Measurements from ENCODE around the gene SELPLG. TPM values are rescaled to one million over a fixed set of nuclear protein-coding genes. Genes with fewer than 3 reads are reported as not detected.

SELPLG gene
- total and polyA plus RNA-seq, 2 of the 4 experiments (the other 2 are of a cell fraction) = 3.2 to 10.8 TPM

DNA sequence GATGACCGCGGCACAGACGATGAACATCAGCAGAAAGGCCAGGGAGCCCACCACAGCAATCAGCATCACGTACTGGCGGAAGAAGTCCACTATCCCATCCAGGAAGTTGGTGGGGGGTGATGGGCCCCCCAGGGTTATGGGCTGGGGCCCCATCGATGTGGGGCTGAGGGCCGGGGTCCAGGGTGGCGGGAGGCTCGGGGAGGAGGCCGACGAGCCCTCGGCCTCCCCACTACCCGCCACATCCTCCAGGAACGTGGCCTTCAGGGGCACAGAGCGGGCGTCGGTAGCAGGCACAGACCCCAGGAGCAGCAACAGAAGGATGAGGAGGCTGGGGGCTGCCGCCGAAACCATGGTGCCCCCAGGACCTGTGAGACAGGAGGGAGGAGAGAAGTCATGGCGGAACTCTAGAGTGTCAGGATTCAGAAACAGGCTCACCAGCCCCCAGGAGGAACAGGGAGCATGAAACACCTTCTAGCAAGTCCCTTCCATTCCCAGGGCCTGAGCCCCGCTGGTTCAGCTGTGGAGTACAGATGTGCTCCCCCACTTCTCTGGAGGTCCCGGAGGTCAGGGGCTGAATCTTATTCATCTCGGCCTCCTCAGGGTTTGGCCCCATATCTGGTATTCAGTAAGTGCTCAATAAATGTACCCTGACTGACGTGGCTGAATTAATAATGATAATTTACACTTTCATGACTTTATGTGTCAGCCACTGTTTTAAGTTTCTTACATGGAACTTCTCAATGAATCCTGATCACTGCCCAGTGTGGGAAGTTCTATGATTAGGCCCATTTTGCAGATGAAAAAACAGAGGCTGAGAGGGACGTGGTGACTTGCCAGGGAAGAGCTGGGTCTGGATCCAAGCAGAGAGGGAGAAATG, 41.4 kb downstream of the SELPLG start (continued):
- no peak for TF ChIP-seq CEBPB (IDR thresholded peaks at IDR 0.05; ENCODE audit: low read depth, low read length)

DNA sequence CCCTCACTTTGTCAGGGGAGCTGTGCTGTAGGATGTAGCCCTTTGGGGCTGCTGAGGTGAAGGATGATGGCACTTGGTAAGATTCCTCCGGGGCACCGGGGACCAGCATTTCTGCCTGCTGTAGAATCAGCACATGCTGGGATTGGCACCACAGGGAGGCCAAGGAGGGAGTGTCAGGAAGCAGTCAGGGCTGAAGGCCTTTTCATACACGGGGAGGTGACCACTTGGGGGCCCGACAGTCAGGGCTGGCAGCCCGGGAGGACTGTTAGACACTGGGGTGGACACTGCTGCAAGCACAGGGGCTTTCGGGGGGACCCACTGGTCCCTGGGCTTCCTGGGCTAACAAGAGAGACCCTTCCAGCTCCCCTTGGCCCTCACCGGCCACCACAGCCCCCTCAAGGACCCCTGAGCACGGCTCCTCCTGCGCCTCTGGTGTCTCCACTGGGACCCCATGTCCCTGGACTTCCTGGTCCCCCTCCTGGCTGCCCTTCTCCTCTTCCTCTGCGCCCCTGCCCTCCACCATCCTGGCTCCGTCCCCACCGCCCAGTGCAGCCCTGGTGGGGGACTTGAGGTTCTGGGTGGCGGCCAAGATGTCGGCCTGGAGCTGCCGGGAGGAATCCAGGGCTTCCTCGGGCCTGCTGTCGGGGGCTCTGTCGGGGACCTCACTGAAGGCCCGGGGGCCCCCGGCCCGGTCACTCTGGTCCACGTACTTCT, 42.3 kb downstream of the SELPLG start:
- no peak overlapping the region for H3K9ac ChIP-seq (ENCODE audit: low read depth, low read length)
- H4K20me1 ChIP-seq (ENCODE audit: insufficient read depth, low read length) = no peaks in the 10 kb centered on the region
- dilution Hi-C loops (cut with HindIII; ENCODE audit: low sequenced_read_pairs, unreplicated experiment) (no loop called here), in situ Hi-C loops (cut with MboI; ENCODE audit: low sequenced_read_pairs) (no loop called here), intact Hi-C loops (cut with micrococcal nuclease) (no loop called here)
- BruUV-seq (replicated peaks) = no TSS peak
- no peak overlapping the region for H2BK20ac ChIP-seq (ENCODE audit: low read depth, low read length)
- peaks cover 8% of the 10 kb centered on the region; the same call in 1 of the 2 replicates for H3K4me1 ChIP-seq (ENCODE audit: control insufficient read depth, insufficient read depth, low read length)
- peaks cover 5% of the 10 kb centered on the region for H3K27me3 ChIP-seq (ENCODE audit: control insufficient read depth, insufficient read depth, low read length)
- no peak overlapping the region for H3K18ac ChIP-seq (ENCODE audit: low read depth, low read length)
- H2BK120ac ChIP-seq (ENCODE audit: low read depth, low read length) = no peak overlapping the region
- no peaks in the 10 kb centered on the region for H3K9me3 ChIP-seq (ENCODE audit: control insufficient read depth, insufficient read depth, low read length)
- H3K4me2 ChIP-seq (ENCODE audit: low read depth, low read length) = no peak overlapping the region
- no peak overlapping the region for H4K91ac ChIP-seq (ENCODE audit: insufficient read depth, low read depth, low read length)
- DNase-seq (no peak), ATAC-seq (ENCODE audit: low read depth) (no peak)
- H2BK15ac ChIP-seq (ENCODE audit: low read depth, low read length) = no peak overlapping the region
- H2AK5ac ChIP-seq (ENCODE audit: low read depth, low read length) = no peak overlapping the region
- POLR2A ChIA-PET (ENCODE audit: unreplicated experiment) = no interaction called here
- H3K36me3 ChIP-seq (ENCODE audit: control insufficient read depth, insufficient read depth, low read length) = peaks cover 2% of the 10 kb centered on the region; the same call in 1 of the 2 replicates
- no peak overlapping the region for H4K8ac ChIP-seq (ENCODE audit: low read depth in 2 of 2, low read length in 2 of 2)
- no peak overlapping the region for H2AFZ ChIP-seq (replicated peaks; ENCODE audit: low read length, poor library complexity)
- 76% methylated on average over 10 of the region's 22 CpGs; no CpG with 5 or more reads in 1 of the 2 experiments for WGBS, 2 experiments (ENCODE audit: extremely low coverage in 2 of 2, insufficient read length in 1 of 2)
- H2AK9ac ChIP-seq (replicated peaks; ENCODE audit: low read depth, low read length, poor library complexity) = no peak overlapping the region
- peaks cover 7% of the 10 kb centered on the region; the same call in 1 of the 2 replicates for H3K9me1 ChIP-seq (ENCODE audit: insufficient read depth, low read length)
- H3K4me3 ChIP-seq (ENCODE audit: insufficient read depth, low read depth, low read length) = no peak overlapping the region
- no peak overlapping the region for H3K27ac ChIP-seq (ENCODE audit: insufficient read depth, low read length)
- H3K79me1 ChIP-seq (ENCODE audit: low read depth in 1 of 2, low read length in 2 of 2) = peaks cover 0 to 7% of the 10 kb centered on the region in 2 experiments; a peak in 2 of 4 replicates
- H3K23ac ChIP-seq (ENCODE audit: low read depth, low read length) = no peak overlapping the region
- CTCF ChIA-PET = no interaction called here
- H4K5ac ChIP-seq (ENCODE audit: low read depth, low read length) = no peak overlapping the region
- H3K56ac ChIP-seq (ENCODE audit: extremely low read depth, insufficient read depth, low read length) = no peak overlapping the region
- H2BK5ac ChIP-seq (ENCODE audit: low read depth, low read length, poor library complexity, severe bottlenecking) = no peak overlapping the region
- no peak overlapping the region for H3K14ac ChIP-seq (replicated peaks; ENCODE audit: low read depth, low read length)
- peak overlapping the region; percentile 17; the same call in 1 of the 2 replicates for H3K4ac ChIP-seq (ENCODE audit: low read depth, low read length)
- TF ChIP-seq MXI1 (IDR thresholded peaks at IDR 0.05; ENCODE audit: borderline replicate concordance, low read depth, low read length) (no peak), POLR2A (IDR thresholded peaks at IDR 0.05; ENCODE audit: low read depth, low read length) (no peak), SMC3 (IDR thresholded peaks at IDR 0.05; ENCODE audit: low read depth, low read length) (no peak), BHLHE40 (IDR thresholded peaks at IDR 0.05; ENCODE audit: low read depth, low read length) (no peak), NFE2L2 (IDR thresholded peaks at IDR 0.05; ENCODE audit: low read depth, low read length) (no peak), CEBPB (IDR thresholded peaks at IDR 0.05; ENCODE audit: low read depth, low read length) (no peak), RCOR1 (IDR thresholded peaks at IDR 0.05; ENCODE audit: insufficient replicate concordance, low read length) (no peak), FOS (IDR thresholded peaks at IDR 0.05; ENCODE audit: low read depth, low read length) (no peak), RAD21 (IDR thresholded peaks at IDR 0.05; ENCODE audit: low read length) (no peak), MAFK (IDR thresholded peaks at IDR 0.05; ENCODE audit: low read depth, low read length) (no peak), CHD1 (IDR thresholded peaks at IDR 0.05; ENCODE audit: low read depth, low read length) (no peak)
- TF ChIP-seq, protein P1, sequence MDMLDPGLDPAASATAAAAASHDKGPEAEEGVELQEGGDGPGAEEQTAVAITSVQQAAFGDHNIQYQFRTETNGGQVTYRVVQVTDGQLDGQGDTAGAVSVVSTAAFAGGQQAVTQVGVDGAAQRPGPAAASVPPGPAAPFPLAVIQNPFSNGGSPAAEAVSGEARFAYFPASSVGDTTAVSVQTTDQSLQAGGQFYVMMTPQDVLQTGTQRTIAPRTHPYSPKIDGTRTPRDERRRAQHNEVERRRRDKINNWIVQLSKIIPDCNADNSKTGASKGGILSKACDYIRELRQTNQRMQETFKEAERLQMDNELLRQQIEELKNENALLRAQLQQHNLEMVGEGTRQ (IDR thresholded peaks at IDR 0.05; ENCODE audit: low read depth, low read length) = no peak
- TF ChIP-seq, protein P2, sequence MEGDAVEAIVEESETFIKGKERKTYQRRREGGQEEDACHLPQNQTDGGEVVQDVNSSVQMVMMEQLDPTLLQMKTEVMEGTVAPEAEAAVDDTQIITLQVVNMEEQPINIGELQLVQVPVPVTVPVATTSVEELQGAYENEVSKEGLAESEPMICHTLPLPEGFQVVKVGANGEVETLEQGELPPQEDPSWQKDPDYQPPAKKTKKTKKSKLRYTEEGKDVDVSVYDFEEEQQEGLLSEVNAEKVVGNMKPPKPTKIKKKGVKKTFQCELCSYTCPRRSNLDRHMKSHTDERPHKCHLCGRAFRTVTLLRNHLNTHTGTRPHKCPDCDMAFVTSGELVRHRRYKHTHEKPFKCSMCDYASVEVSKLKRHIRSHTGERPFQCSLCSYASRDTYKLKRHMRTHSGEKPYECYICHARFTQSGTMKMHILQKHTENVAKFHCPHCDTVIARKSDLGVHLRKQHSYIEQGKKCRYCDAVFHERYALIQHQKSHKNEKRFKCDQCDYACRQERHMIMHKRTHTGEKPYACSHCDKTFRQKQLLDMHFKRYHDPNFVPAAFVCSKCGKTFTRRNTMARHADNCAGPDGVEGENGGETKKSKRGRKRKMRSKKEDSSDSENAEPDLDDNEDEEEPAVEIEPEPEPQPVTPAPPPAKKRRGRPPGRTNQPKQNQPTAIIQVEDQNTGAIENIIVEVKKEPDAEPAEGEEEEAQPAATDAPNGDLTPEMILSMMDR (conservative IDR thresholded peaks at IDR 0.05; ENCODE audit: low read depth, low read length) = no peak

Data from IMR-90 (cell line).